ENCODE data around the gene IER3.
A peak's percentile ranks its signal among the peaks of the same experiment; 100 is the strongest.

Gene IER3

GRCh38 chr6:30744054-30744805 is at the start of gene IER3:
TSS of gene IER3 (minus strand) at chr6:30744547. CDS start at chr6:30744518, 29 bp downstream.
- Histone ChIP-seq H3K27me3 (ENCODE audit: control insufficient read depth, insufficient read depth, low read length) (no peaks in the 10 kb centered on the region), H3K9ac (ENCODE audit: low read length) (peak within 1 kb of the TSS; percentile 94), H3K4me1 (ENCODE audit: control insufficient read depth, insufficient read depth, low read length) (peaks cover 11% of the 10 kb centered on the region), H3K36me3 (ENCODE audit: control insufficient read depth, insufficient read depth, low read length) (peaks cover 15% of the 10 kb centered on the region), H3K27ac (ENCODE audit: low read depth, low read length) (peak within 1 kb of the TSS; percentile 97), H3K4me3 (ENCODE audit: low read length) (peak within 1 kb of the TSS; percentile 89)

GRCh38 chr6:30793521-30794194 is 49.3 kb upstream of the IER3 start:
- Histone ChIP-seq H3K4me3 (ENCODE audit: low read length) (no peak overlapping the region), H3K36me3 (ENCODE audit: control insufficient read depth, insufficient read depth, low read length) (no peaks in the 10 kb centered on the region), H3K4me1 (ENCODE audit: control insufficient read depth, insufficient read depth, low read length) (no peaks in the 10 kb centered on the region), H3K27me3 (ENCODE audit: control insufficient read depth, insufficient read depth, low read length) (no peaks in the 10 kb centered on the region), H3K9ac (ENCODE audit: low read length) (no peak overlapping the region), H3K27ac (ENCODE audit: low read depth, low read length) (peak overlapping the region; percentile 66)

- H3K4me1 ChIP-seq (ENCODE audit: control insufficient read depth, insufficient read depth, low read length): peaks cover 6% of the 10 kb centered on the region
- no peaks in the 10 kb centered on the region for H3K27me3 ChIP-seq (ENCODE audit: control insufficient read depth, insufficient read depth, low read length)
- H3K9ac ChIP-seq (ENCODE audit: low read length): no peak overlapping the region
- no peak overlapping the region for H3K27ac ChIP-seq (ENCODE audit: low read depth, low read length)
- H3K36me3 ChIP-seq (ENCODE audit: control insufficient read depth, insufficient read depth, low read length): no peaks in the 10 kb centered on the region
- H3K4me3 ChIP-seq (ENCODE audit: low read length): no peak overlapping the region
Observed at GRCh38 chr6:30792786-30793185, 48.4 kb upstream of the IER3 start.

- no peaks in the 10 kb centered on the region for H3K27me3 ChIP-seq (ENCODE audit: control insufficient read depth, insufficient read depth, low read length)
- H3K36me3 ChIP-seq (ENCODE audit: control insufficient read depth, insufficient read depth, low read length): no peaks in the 10 kb centered on the region
- no peak overlapping the region for H3K4me3 ChIP-seq (ENCODE audit: low read length)
- peaks cover 6% of the 10 kb centered on the region for H3K4me1 ChIP-seq (ENCODE audit: control insufficient read depth, insufficient read depth, low read length)
- H3K27ac ChIP-seq (ENCODE audit: low read depth, low read length): no peak overlapping the region
- H3K9ac ChIP-seq (ENCODE audit: low read length): no peak overlapping the region
Observed at GRCh38 chr6:30790724-30791383, 46.5 kb upstream of the IER3 start.

GRCh38 chr6:30789606-30790005 is 45.3 kb upstream of the IER3 start:
- Histone ChIP-seq H3K27ac (ENCODE audit: low read depth, low read length) (no peak overlapping the region), H3K4me1 (ENCODE audit: control insufficient read depth, insufficient read depth, low read length) (peaks cover 6% of the 10 kb centered on the region)

GRCh38 chr6:30787954-30788353 is 43.6 kb upstream of the IER3 start:
- H3K27ac ChIP-seq (ENCODE audit: low read depth, low read length): peak overlapping the region; percentile 68

More at GRCh38 chr6:30789606-30790005, 45.3 kb upstream of the IER3 start:
- no peak overlapping the region for H3K9ac ChIP-seq (ENCODE audit: low read length)
- H3K36me3 ChIP-seq (ENCODE audit: control insufficient read depth, insufficient read depth, low read length): no peaks in the 10 kb centered on the region
- no peaks in the 10 kb centered on the region for H3K27me3 ChIP-seq (ENCODE audit: control insufficient read depth, insufficient read depth, low read length)
- H3K4me3 ChIP-seq (ENCODE audit: low read length): no peak overlapping the region

GRCh38 chr6:30782425-30783014 is 38.2 kb upstream of the IER3 start:
- peak overlapping the region; percentile 0 for H3K9ac ChIP-seq (ENCODE audit: low read length)
- peaks cover 35% of the 10 kb centered on the region for H3K4me1 ChIP-seq (ENCODE audit: control insufficient read depth, insufficient read depth, low read length)

More at GRCh38 chr6:30787954-30788353, 43.6 kb upstream of the IER3 start:
- Histone ChIP-seq H3K9ac (ENCODE audit: low read length) (no peak overlapping the region), H3K27me3 (ENCODE audit: control insufficient read depth, insufficient read depth, low read length) (no peaks in the 10 kb centered on the region), H3K36me3 (ENCODE audit: control insufficient read depth, insufficient read depth, low read length) (no peaks in the 10 kb centered on the region), H3K4me1 (ENCODE audit: control insufficient read depth, insufficient read depth, low read length) (peaks cover 6% of the 10 kb centered on the region), H3K4me3 (ENCODE audit: low read length) (peak overlapping the region; percentile 8)

GRCh38 chr6:30781743-30782424 is 37.5 kb upstream of the IER3 start:
- H3K36me3 ChIP-seq (ENCODE audit: control insufficient read depth, insufficient read depth, low read length): no peaks in the 10 kb centered on the region
- H3K27me3 ChIP-seq (ENCODE audit: control insufficient read depth, insufficient read depth, low read length): no peaks in the 10 kb centered on the region
- peaks cover 35% of the 10 kb centered on the region for H3K4me1 ChIP-seq (ENCODE audit: control insufficient read depth, insufficient read depth, low read length)
- H3K4me3 ChIP-seq (ENCODE audit: low read length): peak overlapping the region; percentile 0
- H3K9ac ChIP-seq (ENCODE audit: low read length): peak overlapping the region; percentile 0
- H3K27ac ChIP-seq (ENCODE audit: low read depth, low read length): peak overlapping the region; percentile 92

More at GRCh38 chr6:30782425-30783014, 38.2 kb upstream of the IER3 start:
- H3K4me3 ChIP-seq (ENCODE audit: low read length): peak overlapping the region; percentile 0
- H3K27ac ChIP-seq (ENCODE audit: low read depth, low read length): peak overlapping the region; percentile 92
- H3K36me3 ChIP-seq (ENCODE audit: control insufficient read depth, insufficient read depth, low read length): no peaks in the 10 kb centered on the region
- H3K27me3 ChIP-seq (ENCODE audit: control insufficient read depth, insufficient read depth, low read length): no peaks in the 10 kb centered on the region

- Histone ChIP-seq H3K36me3 (ENCODE audit: control insufficient read depth, insufficient read depth, low read length) (no peaks in the 10 kb centered on the region), H3K4me3 (ENCODE audit: low read length) (no peak overlapping the region), H3K27me3 (ENCODE audit: control insufficient read depth, insufficient read depth, low read length) (no peaks in the 10 kb centered on the region), H3K4me1 (ENCODE audit: control insufficient read depth, insufficient read depth, low read length) (peaks cover 35% of the 10 kb centered on the region), H3K9ac (ENCODE audit: low read length) (no peak overlapping the region), H3K27ac (ENCODE audit: low read depth, low read length) (peak overlapping the region; percentile 92)
Observed at GRCh38 chr6:30781395-30781742, 37.0 kb upstream of the IER3 start.

- Histone ChIP-seq H3K4me3 (ENCODE audit: low read length) (no peak overlapping the region), H3K4me1 (ENCODE audit: control insufficient read depth, insufficient read depth, low read length) (peaks cover 35% of the 10 kb centered on the region), H3K36me3 (ENCODE audit: control insufficient read depth, insufficient read depth, low read length) (no peaks in the 10 kb centered on the region), H3K27me3 (ENCODE audit: control insufficient read depth, insufficient read depth, low read length) (no peaks in the 10 kb centered on the region), H3K9ac (ENCODE audit: low read length) (no peak overlapping the region), H3K27ac (ENCODE audit: low read depth, low read length) (peak overlapping the region; percentile 92)
Observed at GRCh38 chr6:30780642-30780920, 36.2 kb upstream of the IER3 start.

GRCh38 chr6:30779850-30780641 is 35.7 kb upstream of the IER3 start:
- Histone ChIP-seq H3K9ac (ENCODE audit: low read length) (no peak overlapping the region), H3K36me3 (ENCODE audit: control insufficient read depth, insufficient read depth, low read length) (no peaks in the 10 kb centered on the region), H3K27me3 (ENCODE audit: control insufficient read depth, insufficient read depth, low read length) (no peaks in the 10 kb centered on the region), H3K4me1 (ENCODE audit: control insufficient read depth, insufficient read depth, low read length) (peaks cover 35% of the 10 kb centered on the region), H3K4me3 (ENCODE audit: low read length) (no peak overlapping the region), H3K27ac (ENCODE audit: low read depth, low read length) (peak overlapping the region; percentile 92)

All from rectal smooth muscle tissue (tissue), 1 donor.